Choroid plexus epithelial cell (primary cell): ENCODE data around the gene DCAF11.
A peak's percentile ranks its signal among the peaks of the same experiment; 100 is the strongest.

ENCODE experiments used
- DNase-seq: peaks from one replicate; pipeline ENCODE4 v3.0.0-alpha.2; 2010; ENCODE audit warnings: low read depth
- H3K4me3 ChIP-seq: 2 replicates; pipeline ENCODE4 v1.5.1; 2011; ENCODE audit warnings: low read depth, mild to moderate bottlenecking, control low read depth, low read length, moderate library complexity
- CTCF ChIP-seq: conservative IDR thresholded peaks from 2 replicates; pipeline ENCODE4 v1.5.1; 2011; ENCODE audit warnings: low read depth, mild to moderate bottlenecking, control low read depth, inconsistent platforms, low read length, moderate library complexity

DCAF11 gene

GRCh38 chr14:24114532-24115421 is at the start of gene DCAF11, which contains the start of gene NRL:
Gene DCAF11, plus strand, starts transcription at chr14:24114777. Its CDS starts 818 bp downstream, at chr14:24115595.
Gene NRL, minus strand, starts transcription at chr14:24114949. Its CDS starts 32,101 bp downstream, at chr14:24082848.
- no peak for TF ChIP-seq CTCF
- DNase-seq, result peak; percentile 100
- H3K4me3 ChIP-seq, result peak within 1 kb of the TSS; percentile 91

- no peak for TF ChIP-seq CTCF
- DNase-seq, result no peak
These were observed 49.7 kb upstream of the DCAF11 start for GRCh38 chr14:24064856-24065255.

GRCh38 chr14:24065408-24065807 is 49.2 kb upstream of the DCAF11 start:
- TF ChIP-seq CTCF, result no peak
- no peak for DNase-seq
- H3K4me3 ChIP-seq, result no peak overlapping the region

More at GRCh38 chr14:24064856-24065255, 49.7 kb upstream of the DCAF11 start:
- H3K4me3 ChIP-seq, result no peak overlapping the region

- DNase-seq, result no peak
- H3K4me3 ChIP-seq, result no peak overlapping the region
- TF ChIP-seq CTCF, result no peak
These were observed 48.0 kb upstream of the DCAF11 start for GRCh38 chr14:24066496-24067132.

- DNase-seq, result no peak
- no peak for TF ChIP-seq CTCF
- H3K4me3 ChIP-seq, result no peak overlapping the region
These were observed 47.2 kb upstream of the DCAF11 start for GRCh38 chr14:24067133-24068082.

- no peak for DNase-seq
- H3K4me3 ChIP-seq, result no peak overlapping the region
- TF ChIP-seq CTCF, result no peak
These were observed 45.7 kb upstream of the DCAF11 start for GRCh38 chr14:24068711-24069410.
